Measurements from ENCODE around the gene MAP3K20. TPM values are rescaled to one million over a fixed set of nuclear protein-coding genes. Genes with fewer than 3 reads are reported as not detected.

Gene MAP3K20
- total RNA-seq, 1 experiment from 2014 or later: 15.2 TPM

- TF ChIP-seq RORB (CRISPR knock-in tag; IDR thresholded peaks at IDR 0.05): no peak
- no peak for TF ChIP-seq ATF1 (CRISPR knock-in tag; IDR thresholded peaks at IDR 0.05)
- TF ChIP-seq OVOL2 (CRISPR knock-in tag; IDR thresholded peaks at IDR 0.05; ENCODE audit: borderline replicate concordance): no peak
- TF ChIP-seq ZNF232 (CRISPR knock-in tag; IDR thresholded peaks at IDR 0.05): no peak
These were observed 47.0 kb upstream of the MAP3K20 start (continued) for GRCh38 chr2:173028671-173029070.

GRCh38 chr2:173030561-173031490 lies 44.8 kb upstream of the MAP3K20 start:
- TF ChIP-seq RELA (CRISPR knock-in tag; IDR thresholded peaks at IDR 0.05; ENCODE audit: borderline replicate concordance) (no peak), SMAD3 (CRISPR knock-in tag; IDR thresholded peaks at IDR 0.05; ENCODE audit: borderline replicate concordance) (no peak), ZNF232 (CRISPR knock-in tag; IDR thresholded peaks at IDR 0.05) (no peak), ZBTB43 (CRISPR knock-in tag; IDR thresholded peaks at IDR 0.05) (no peak), ZNF671 (CRISPR knock-in tag; IDR thresholded peaks at IDR 0.05) (no peak), ZNF416 (CRISPR knock-in tag; IDR thresholded peaks at IDR 0.05) (no peak), TCF7 (CRISPR knock-in tag; IDR thresholded peaks at IDR 0.05; ENCODE audit: low read depth) (no peak), GTF2I (CRISPR knock-in tag; conservative IDR thresholded peaks at IDR 0.05) (no peak), KAT7 (CRISPR knock-in tag; IDR thresholded peaks at IDR 0.05; ENCODE audit: borderline replicate concordance) (no peak), ZNF121 (CRISPR knock-in tag; IDR thresholded peaks at IDR 0.05) (no peak)
- TF ChIP-seq, protein P1, sequence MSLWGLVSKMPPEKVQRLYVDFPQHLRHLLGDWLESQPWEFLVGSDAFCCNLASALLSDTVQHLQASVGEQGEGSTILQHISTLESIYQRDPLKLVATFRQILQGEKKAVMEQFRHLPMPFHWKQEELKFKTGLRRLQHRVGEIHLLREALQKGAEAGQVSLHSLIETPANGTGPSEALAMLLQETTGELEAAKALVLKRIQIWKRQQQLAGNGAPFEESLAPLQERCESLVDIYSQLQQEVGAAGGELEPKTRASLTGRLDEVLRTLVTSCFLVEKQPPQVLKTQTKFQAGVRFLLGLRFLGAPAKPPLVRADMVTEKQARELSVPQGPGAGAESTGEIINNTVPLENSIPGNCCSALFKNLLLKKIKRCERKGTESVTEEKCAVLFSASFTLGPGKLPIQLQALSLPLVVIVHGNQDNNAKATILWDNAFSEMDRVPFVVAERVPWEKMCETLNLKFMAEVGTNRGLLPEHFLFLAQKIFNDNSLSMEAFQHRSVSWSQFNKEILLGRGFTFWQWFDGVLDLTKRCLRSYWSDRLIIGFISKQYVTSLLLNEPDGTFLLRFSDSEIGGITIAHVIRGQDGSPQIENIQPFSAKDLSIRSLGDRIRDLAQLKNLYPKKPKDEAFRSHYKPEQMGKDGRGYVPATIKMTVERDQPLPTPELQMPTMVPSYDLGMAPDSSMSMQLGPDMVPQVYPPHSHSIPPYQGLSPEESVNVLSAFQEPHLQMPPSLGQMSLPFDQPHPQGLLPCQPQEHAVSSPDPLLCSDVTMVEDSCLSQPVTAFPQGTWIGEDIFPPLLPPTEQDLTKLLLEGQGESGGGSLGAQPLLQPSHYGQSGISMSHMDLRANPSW (CRISPR knock-in tag; conservative IDR thresholded peaks at IDR 0.05; ENCODE audit: low read depth): no peak
- TF ChIP-seq, protein P2, sequence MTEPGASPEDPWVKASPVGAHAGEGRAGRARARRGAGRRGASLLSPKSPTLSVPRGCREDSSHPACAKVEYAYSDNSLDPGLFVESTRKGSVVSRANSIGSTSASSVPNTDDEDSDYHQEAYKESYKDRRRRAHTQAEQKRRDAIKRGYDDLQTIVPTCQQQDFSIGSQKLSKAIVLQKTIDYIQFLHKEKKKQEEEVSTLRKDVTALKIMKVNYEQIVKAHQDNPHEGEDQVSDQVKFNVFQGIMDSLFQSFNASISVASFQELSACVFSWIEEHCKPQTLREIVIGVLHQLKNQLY (CRISPR knock-in tag; IDR thresholded peaks at IDR 0.05): no peak
- POLR2A ChIA-PET: no interaction called here
- Mint-ChIP-seq H3K27ac (no peak overlapping the region), H3K4me3 (no peak overlapping the region), H3K36me3 (no peaks in the 10 kb centered on the region), H3K9me3 (no peaks in the 10 kb centered on the region), H3K4me1 (peaks cover 11% of the 10 kb centered on the region; the same call in 1 of the 2 replicates), H3K27me3 (ENCODE audit: low read depth) (no peaks in the 10 kb centered on the region)
- no peak for DNase-seq (ENCODE audit: low spot score)
- ATAC-seq: no peak
- CTCF ChIA-PET: interaction anchor here (0.6 to 1.4 kb wide), 7 partner anchors 60 to 537 kb away, joined by 3 to 5 read pairs (median 3); partner anchors contain the start of gene CDCA7

- Mint-ChIP-seq H3K9me3 (no peaks in the 10 kb centered on the region), H3K36me3 (no peaks in the 10 kb centered on the region), H3K4me3 (no peak overlapping the region), H3K27ac (no peak overlapping the region), H3K27me3 (ENCODE audit: low read depth) (no peaks in the 10 kb centered on the region), H3K4me1 (peaks cover 15% of the 10 kb centered on the region)
- ATAC-seq (no peak), DNase-seq (ENCODE audit: low spot score) (no peak)
- CTCF ChIA-PET: no interaction called here
- TF ChIP-seq NR1H2 (CRISPR knock-in tag; IDR thresholded peaks at IDR 0.05): no peak
- POLR2A ChIA-PET: no interaction called here
These were observed 43.6 kb upstream of the MAP3K20 start for GRCh38 chr2:173032032-173032431.

DNA sequence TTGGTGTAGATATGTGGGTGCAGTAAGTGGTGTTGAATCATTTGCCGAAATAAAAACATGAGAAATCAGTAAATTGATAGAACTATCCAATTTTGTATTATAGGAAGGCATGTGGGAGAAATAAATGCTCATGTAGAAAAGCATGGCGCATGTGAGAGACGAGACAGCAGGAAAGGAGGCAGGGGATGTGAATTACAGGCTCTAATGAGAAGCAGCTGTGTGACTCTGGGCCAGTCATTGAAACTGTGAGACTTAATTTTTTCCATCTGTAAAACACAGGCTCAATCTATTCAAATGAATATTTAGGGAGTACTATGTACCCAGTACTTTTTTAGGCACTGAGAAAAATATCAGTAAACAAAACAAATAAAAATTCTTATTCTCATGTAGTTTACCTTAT lies 42.6 kb upstream of the MAP3K20 start:
- H3K9me3 Mint-ChIP-seq: no peaks in the 10 kb centered on the region
- no peak overlapping the region for H3K4me3 Mint-ChIP-seq
- no peaks in the 10 kb centered on the region for H3K27me3 Mint-ChIP-seq (ENCODE audit: low read depth)
- ChIA-PET POLR2A (no interaction called here), CTCF (no interaction called here)
- TF ChIP-seq ZNF423 (CRISPR knock-in tag; IDR thresholded peaks at IDR 0.05): no peak
- TF ChIP-seq RORB (CRISPR knock-in tag; IDR thresholded peaks at IDR 0.05): no peak
- TF ChIP-seq, protein P3, sequence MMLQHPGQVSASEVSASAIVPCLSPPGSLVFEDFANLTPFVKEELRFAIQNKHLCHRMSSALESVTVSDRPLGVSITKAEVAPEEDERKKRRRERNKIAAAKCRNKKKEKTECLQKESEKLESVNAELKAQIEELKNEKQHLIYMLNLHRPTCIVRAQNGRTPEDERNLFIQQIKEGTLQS (CRISPR knock-in tag; conservative IDR thresholded peaks at IDR 0.05): no peak
- TF ChIP-seq, protein P2 (CRISPR knock-in tag; IDR thresholded peaks at IDR 0.05): no peak
- TF ChIP-seq ETV6 (CRISPR knock-in tag; IDR thresholded peaks at IDR 0.05): no peak
- no peak for TF ChIP-seq JAZF1 (CRISPR knock-in tag; IDR thresholded peaks at IDR 0.05)
- TF ChIP-seq JUN (CRISPR knock-in tag; IDR thresholded peaks at IDR 0.05): no peak
- peaks cover 13% of the 10 kb centered on the region for H3K4me1 Mint-ChIP-seq
- no peak for ATAC-seq
- no peaks in the 10 kb centered on the region for H3K36me3 Mint-ChIP-seq
- DNase-seq (ENCODE audit: low spot score): no peak
- H3K27ac Mint-ChIP-seq: no peak overlapping the region

Measured in WTC11 (cell line).